Panc1 (cell line): ENCODE measurements around the gene ZNF662.
A peak's percentile ranks its signal among the peaks of the same experiment; 100 is the strongest.

Experiments used
- POLR2AphosphoS5 ChIP-seq: IDR thresholded peaks from 2 replicates; pipeline ENCODE4 v1.6.1; 2012; ENCODE audit warnings: mild to moderate bottlenecking, low read depth, low read length, moderate library complexity
- SIN3A ChIP-seq: IDR thresholded peaks from 2 replicates; pipeline ENCODE4 v1.6.1; 2012; ENCODE audit warnings: low read depth, mild to moderate bottlenecking, low read length, moderate library complexity, borderline replicate concordance; ENCODE audit not compliant: insufficient read depth
- TCF7L2 ChIP-seq: IDR thresholded peaks from 2 replicates; pipeline ENCODE4 v1.6.1; 2011; ENCODE audit warnings: mild to moderate bottlenecking, low read depth, low read length, inconsistent platforms
- TF ChIP-seq, protein P1 (sequence below): fragments of 450-650 bp; IDR thresholded peaks from 2 replicates; pipeline ENCODE4 v1.5.1; 2017; ENCODE audit warnings: mild to moderate bottlenecking
- TF ChIP-seq, protein P2 (sequence below), 2 experiments: IDR thresholded peaks; 2 replicates each; pipeline ENCODE4 v1.6.1; 2011 to 2012; ENCODE audit warnings: low read depth in 2 of 2, control low read depth in 1 of 2, low read length in 1 of 2, mild to moderate bottlenecking in 1 of 2, moderate library complexity in 1 of 2; ENCODE audit not compliant: insufficient read depth in 1 of 2

DNA sequence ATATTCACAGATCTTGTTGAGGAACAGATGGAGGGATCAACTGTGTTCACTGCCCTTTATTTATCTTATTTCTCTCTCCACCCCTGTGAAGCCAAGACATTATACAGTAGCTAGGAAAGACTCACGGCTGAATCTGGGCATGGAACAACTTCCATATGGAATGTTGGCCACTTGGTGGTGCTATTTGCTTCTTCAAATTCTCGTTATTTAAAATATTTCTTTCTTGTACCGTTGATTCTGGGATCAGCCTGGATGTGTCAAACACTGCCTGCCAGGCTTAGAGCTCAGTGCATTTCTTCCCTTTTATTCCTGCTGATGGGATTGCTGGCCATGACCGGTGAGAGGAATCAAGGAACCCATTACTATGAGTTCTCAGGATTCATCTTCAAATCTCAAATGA lies 55.7 kb downstream of the ZNF662 start:
- TF ChIP-seq, protein P1, sequence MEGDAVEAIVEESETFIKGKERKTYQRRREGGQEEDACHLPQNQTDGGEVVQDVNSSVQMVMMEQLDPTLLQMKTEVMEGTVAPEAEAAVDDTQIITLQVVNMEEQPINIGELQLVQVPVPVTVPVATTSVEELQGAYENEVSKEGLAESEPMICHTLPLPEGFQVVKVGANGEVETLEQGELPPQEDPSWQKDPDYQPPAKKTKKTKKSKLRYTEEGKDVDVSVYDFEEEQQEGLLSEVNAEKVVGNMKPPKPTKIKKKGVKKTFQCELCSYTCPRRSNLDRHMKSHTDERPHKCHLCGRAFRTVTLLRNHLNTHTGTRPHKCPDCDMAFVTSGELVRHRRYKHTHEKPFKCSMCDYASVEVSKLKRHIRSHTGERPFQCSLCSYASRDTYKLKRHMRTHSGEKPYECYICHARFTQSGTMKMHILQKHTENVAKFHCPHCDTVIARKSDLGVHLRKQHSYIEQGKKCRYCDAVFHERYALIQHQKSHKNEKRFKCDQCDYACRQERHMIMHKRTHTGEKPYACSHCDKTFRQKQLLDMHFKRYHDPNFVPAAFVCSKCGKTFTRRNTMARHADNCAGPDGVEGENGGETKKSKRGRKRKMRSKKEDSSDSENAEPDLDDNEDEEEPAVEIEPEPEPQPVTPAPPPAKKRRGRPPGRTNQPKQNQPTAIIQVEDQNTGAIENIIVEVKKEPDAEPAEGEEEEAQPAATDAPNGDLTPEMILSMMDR: peak; percentile 68
- TF ChIP-seq POLR2AphosphoS5: no peak
- TF ChIP-seq SIN3A: no peak
- TF ChIP-seq, protein P2, sequence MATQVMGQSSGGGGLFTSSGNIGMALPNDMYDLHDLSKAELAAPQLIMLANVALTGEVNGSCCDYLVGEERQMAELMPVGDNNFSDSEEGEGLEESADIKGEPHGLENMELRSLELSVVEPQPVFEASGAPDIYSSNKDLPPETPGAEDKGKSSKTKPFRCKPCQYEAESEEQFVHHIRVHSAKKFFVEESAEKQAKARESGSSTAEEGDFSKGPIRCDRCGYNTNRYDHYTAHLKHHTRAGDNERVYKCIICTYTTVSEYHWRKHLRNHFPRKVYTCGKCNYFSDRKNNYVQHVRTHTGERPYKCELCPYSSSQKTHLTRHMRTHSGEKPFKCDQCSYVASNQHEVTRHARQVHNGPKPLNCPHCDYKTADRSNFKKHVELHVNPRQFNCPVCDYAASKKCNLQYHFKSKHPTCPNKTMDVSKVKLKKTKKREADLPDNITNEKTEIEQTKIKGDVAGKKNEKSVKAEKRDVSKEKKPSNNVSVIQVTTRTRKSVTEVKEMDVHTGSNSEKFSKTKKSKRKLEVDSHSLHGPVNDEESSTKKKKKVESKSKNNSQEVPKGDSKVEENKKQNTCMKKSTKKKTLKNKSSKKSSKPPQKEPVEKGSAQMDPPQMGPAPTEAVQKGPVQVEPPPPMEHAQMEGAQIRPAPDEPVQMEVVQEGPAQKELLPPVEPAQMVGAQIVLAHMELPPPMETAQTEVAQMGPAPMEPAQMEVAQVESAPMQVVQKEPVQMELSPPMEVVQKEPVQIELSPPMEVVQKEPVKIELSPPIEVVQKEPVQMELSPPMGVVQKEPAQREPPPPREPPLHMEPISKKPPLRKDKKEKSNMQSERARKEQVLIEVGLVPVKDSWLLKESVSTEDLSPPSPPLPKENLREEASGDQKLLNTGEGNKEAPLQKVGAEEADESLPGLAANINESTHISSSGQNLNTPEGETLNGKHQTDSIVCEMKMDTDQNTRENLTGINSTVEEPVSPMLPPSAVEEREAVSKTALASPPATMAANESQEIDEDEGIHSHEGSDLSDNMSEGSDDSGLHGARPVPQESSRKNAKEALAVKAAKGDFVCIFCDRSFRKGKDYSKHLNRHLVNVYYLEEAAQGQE (IDR thresholded peaks at IDR 0.05; ENCODE audit: insufficient read depth in 1 of 2, low read depth in 2 of 2, low read length in 1 of 2): no peak
- no peak for TF ChIP-seq TCF7L2
